PC-9 (cell line): Measurements from ENCODE around the gene TBC1D22B.

Experiments used
- EZH2 ChIP-seq: fragments of 200-600 bp; sonication (generic); IDR thresholded peaks from 2 replicates; pipeline ENCODE4 v1.8.0; 2017; ENCODE audit warnings: antibody characterized with exemption, low read depth
- TF ChIP-seq, protein P1 (sequence below): fragments of 200-600 bp; sonication (generic); conservative IDR thresholded peaks from 2 replicates; pipeline ENCODE4 v1.6.1; 2017; ENCODE audit warnings: mixed run types, antibody characterized with exemption, mild to moderate bottlenecking, moderate library complexity

DNA sequence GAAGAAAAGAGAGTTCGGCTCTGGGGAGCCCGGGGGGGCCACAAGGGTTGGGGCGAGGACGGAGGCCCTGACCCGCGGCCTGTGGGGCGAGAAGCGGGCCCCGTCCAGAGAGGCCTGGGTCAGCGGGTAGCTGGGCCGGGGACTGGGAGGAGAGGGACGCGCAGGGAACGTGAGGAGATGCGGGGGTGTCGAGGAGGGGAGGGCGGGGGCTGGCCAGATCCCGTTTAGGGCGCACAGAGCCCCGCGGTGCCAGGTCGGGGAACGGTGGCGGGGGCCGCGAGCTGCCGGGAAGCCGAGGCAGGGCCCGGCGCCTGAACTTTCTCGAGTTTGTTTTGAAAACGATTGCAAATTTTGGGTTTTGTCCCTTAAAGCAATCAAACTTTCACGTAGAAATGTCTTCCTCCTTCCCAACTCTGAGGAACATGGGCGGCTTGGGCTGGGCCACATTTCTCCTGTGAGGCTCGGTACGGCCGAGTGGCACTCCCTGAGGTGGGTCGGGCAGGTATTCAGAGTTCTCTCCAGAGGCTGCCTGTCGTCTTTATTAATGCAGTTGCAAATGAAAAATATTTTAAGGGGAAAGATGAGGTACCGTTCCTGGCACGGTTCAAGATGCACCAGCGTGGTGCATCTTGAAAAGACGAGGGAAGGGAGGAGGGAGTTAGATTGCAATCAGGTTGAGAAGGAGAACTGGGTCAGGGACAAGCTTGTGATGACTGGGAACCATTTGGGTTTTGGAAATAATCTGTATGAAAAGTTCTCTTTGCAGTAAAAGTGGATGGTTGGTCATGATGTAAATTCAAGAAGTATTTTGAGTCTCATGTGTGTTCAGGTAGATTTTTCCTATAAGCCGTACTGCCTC is 97.2 kb downstream of the TBC1D22B start:
- TF ChIP-seq, protein P1, sequence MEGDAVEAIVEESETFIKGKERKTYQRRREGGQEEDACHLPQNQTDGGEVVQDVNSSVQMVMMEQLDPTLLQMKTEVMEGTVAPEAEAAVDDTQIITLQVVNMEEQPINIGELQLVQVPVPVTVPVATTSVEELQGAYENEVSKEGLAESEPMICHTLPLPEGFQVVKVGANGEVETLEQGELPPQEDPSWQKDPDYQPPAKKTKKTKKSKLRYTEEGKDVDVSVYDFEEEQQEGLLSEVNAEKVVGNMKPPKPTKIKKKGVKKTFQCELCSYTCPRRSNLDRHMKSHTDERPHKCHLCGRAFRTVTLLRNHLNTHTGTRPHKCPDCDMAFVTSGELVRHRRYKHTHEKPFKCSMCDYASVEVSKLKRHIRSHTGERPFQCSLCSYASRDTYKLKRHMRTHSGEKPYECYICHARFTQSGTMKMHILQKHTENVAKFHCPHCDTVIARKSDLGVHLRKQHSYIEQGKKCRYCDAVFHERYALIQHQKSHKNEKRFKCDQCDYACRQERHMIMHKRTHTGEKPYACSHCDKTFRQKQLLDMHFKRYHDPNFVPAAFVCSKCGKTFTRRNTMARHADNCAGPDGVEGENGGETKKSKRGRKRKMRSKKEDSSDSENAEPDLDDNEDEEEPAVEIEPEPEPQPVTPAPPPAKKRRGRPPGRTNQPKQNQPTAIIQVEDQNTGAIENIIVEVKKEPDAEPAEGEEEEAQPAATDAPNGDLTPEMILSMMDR = no peak
- no peak for TF ChIP-seq EZH2
